ENCODE measurements around the gene NR2C2. TPM values are rescaled to one million over a fixed set of nuclear protein-coding genes. Genes with fewer than 3 reads are reported as not detected.
A peak's percentile ranks its signal among the peaks of the same experiment; 100 is the strongest.

NR2C2 gene
- total and polyA plus RNA-seq, 10 of the 15 experiments (the other 5 are each of a cell fraction or from before 2014, with no cell fraction given), result 2.7 to 30.3 (median 18.3) TPM

- peak; percentile 58 for ATAC-seq
- Histone ChIP-seq H2AFZ (ENCODE audit: control insufficient read depth, low read depth, low read length) (peak overlapping the region; percentile 45), H4K20me1 (ENCODE audit: control insufficient read depth, insufficient read depth) (no peaks in the 10 kb centered on the region), H3K79me2 (ENCODE audit: control insufficient read depth, insufficient read depth, low read length) (peaks cover 56% of the 10 kb centered on the region), H3K4me3 (peak overlapping the region; percentile 66), H3K27me3 (replicated peaks in 1 of 2; ENCODE audit: control insufficient read depth in 2 of 2, insufficient read depth in 2 of 2, low read length in 1 of 2) (no peaks in the 10 kb centered on the region), H3K36me3 (ENCODE audit: control insufficient read depth in 2 of 2, insufficient read depth in 2 of 2, low read length in 1 of 2) (peaks cover 0 to 3% of the 10 kb centered on the region in 2 experiments; a peak in 1 of 4 replicates), H3K9ac (ENCODE audit: control insufficient read depth, insufficient read depth, low read length) (peak overlapping the region; percentile 60), H3K4me2 (ENCODE audit: control insufficient read depth, insufficient read depth) (peak overlapping the region; percentile 65), H3K9me3 (replicated peaks; ENCODE audit: control insufficient read depth, insufficient read depth, low read length) (no peaks in the 10 kb centered on the region), H3K27ac (ENCODE audit: control insufficient read depth, insufficient read depth) (peak overlapping the region; percentile 77), H3K4me1 (ENCODE audit: control insufficient read depth, insufficient read depth, low read length) (peaks cover 22% of the 10 kb centered on the region)
- 35% methylated on average over 2 of the region's 2 CpGs for WGBS (ENCODE audit: insufficient coverage, insufficient replicate concordance, low lambda C conversion rate, missing lambda C conversion rate)
- POLR2A ChIA-PET, result interaction anchor here (1.6 kb wide), 1 partner anchor 9 kb away, joined by 7 read pairs; no protein-coding TSS in a partner anchor
- FAIRE-seq, result no peak
- SMC1A ChIA-PET (ENCODE audit: uncharacterized antibody, unreplicated experiment), result interaction anchor here (1.1 kb wide), 1 partner anchor 20 kb away, joined by 4 read pairs; no protein-coding TSS in a partner anchor
- RAD21 ChIA-PET (ENCODE audit: unreplicated experiment), result interaction anchor here (1.0 kb wide), 1 partner anchor 13 kb away, joined by 3 read pairs; no protein-coding TSS in a partner anchor
- in situ Hi-C loops (cut with MboI) (no loop called here), intact Hi-C loops (cut with micrococcal nuclease; ENCODE audit: unreplicated experiment) (no loop called here)
- no TSS peak for BruUV-seq (replicated peaks)
- CTCF ChIA-PET, result interaction anchor here (0.6 to 1.2 kb wide), 2 partner anchors 9 to 365 kb away, joined by 3 to 4 read pairs; no protein-coding TSS in a partner anchor
- no peak for DNase-seq (ENCODE audit: low read depth, low spot score)
- peak; percentile 82; the same call in 1 of the 2 replicates for TF ChIP-seq ZBTB40 (IDR thresholded peaks at IDR 0.05; ENCODE audit: borderline replicate concordance)
- TF ChIP-seq POU2F2 (IDR thresholded peaks at IDR 0.05; ENCODE audit: borderline replicate concordance, low read depth, low read length), result no peak
- no peak for TF ChIP-seq CREB1 (IDR thresholded peaks at IDR 0.05; ENCODE audit: low read depth)
- no peak for TF ChIP-seq FOS (IDR thresholded peaks at IDR 0.05; ENCODE audit: borderline replicate concordance, extremely low read depth, insufficient read length)
- TF ChIP-seq FOXM1 (IDR thresholded peaks at IDR 0.05; ENCODE audit: low read depth, low read length), result no peak
- no peak for TF ChIP-seq BCL11A (IDR thresholded peaks at IDR 0.05; ENCODE audit: low read depth, low read length)
- no peak for TF ChIP-seq ZBTB11 (CRISPR knock-in tag; IDR thresholded peaks at IDR 0.05)
- TF ChIP-seq CREM (IDR thresholded peaks at IDR 0.05; ENCODE audit: low read depth), result no peak
- TF ChIP-seq POLR2A (IDR thresholded peaks at IDR 0.05; ENCODE audit: low read depth, low read length), result no peak
- no peak for TF ChIP-seq DPF2 (IDR thresholded peaks at IDR 0.05)
- no peak for TF ChIP-seq MTA3 (IDR thresholded peaks at IDR 0.05; ENCODE audit: borderline replicate concordance, low read length)
- TF ChIP-seq FOXK2 (IDR thresholded peaks at IDR 0.05), result no peak
- no peak for TF ChIP-seq ZNF622 (IDR thresholded peaks at IDR 0.05)
- TF ChIP-seq ZBED1 (IDR thresholded peaks at IDR 0.05; ENCODE audit: borderline replicate concordance), result no peak
- TF ChIP-seq MAX (IDR thresholded peaks at IDR 0.05; ENCODE audit: low read depth, low read length), result no peak
- TF ChIP-seq IRF5 (IDR thresholded peaks at IDR 0.05; ENCODE audit: borderline replicate concordance), result no peak
Measured at GRCh38 chr3:14959359-14959943, 12.1 kb downstream of the NR2C2 start.
